22Rv1 (cell line): ENCODE results near the gene FOXO1.

ENCODE experiments used
- H3K27ac ChIP-seq: fragments of 450-650 bp; 2 replicates; pipeline ENCODE4 v1.5.1; 2017
- CTCF ChIP-seq: fragments of 450-650 bp; IDR thresholded peaks from 2 replicates; pipeline ENCODE4 v1.5.1; 2017; ENCODE audit warnings: mild to moderate bottlenecking
- ZFX ChIP-seq: fragments of 450-650 bp; IDR thresholded peaks from 2 replicates; pipeline ENCODE4 v1.6.1; 2017; ENCODE audit warnings: antibody characterized with exemption, borderline replicate concordance

FOXO1 gene

DNA sequence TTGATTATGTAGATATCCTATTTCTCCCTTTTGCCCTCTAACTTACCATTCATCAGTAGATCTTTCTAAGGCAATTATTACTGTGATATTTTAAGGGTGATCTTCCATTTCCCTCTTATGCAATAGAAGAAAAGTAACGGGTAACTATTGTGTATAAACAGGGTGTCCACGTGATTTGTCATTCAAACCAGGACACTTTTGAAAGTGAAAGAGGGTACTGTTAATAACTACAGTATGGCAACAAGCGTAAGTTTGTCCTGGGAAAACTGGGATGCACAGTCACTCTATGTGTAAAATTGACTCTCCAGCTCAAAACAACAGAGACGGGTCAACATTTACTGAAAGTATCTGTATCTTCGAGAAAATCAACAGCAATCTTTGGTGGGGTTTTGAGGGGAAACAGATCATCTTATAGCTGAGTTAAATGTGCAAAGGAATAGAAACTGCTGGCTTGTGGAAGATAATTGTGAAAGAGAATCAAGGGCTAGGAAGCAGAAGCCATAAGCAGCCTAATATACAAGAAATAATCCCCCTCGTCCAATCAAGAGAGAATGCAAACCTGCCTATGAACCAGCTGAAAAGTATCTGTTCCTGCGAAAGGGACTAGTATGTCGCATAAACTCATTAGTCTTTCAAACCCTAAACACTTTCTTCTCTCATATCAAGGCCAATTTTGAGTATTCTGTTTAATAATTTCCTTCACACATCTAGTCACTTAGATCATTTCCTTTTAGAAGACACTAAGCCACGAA, 126.7 kb downstream of the FOXO1 start:
- no peak overlapping the region for H3K27ac ChIP-seq
- TF ChIP-seq CTCF (no peak), ZFX (no peak)

- H3K27ac ChIP-seq = no peak overlapping the region
- TF ChIP-seq ZFX = no peak
- no peak for TF ChIP-seq CTCF
Measured at GRCh38 chr13:40537146-40537895, 129.1 kb downstream of the FOXO1 start.

GRCh38 chr13:40536443-40537113, 129.9 kb downstream of the FOXO1 start:
- H3K27ac ChIP-seq = no peak overlapping the region
- no peak for TF ChIP-seq CTCF
- TF ChIP-seq ZFX = no peak

DNA sequence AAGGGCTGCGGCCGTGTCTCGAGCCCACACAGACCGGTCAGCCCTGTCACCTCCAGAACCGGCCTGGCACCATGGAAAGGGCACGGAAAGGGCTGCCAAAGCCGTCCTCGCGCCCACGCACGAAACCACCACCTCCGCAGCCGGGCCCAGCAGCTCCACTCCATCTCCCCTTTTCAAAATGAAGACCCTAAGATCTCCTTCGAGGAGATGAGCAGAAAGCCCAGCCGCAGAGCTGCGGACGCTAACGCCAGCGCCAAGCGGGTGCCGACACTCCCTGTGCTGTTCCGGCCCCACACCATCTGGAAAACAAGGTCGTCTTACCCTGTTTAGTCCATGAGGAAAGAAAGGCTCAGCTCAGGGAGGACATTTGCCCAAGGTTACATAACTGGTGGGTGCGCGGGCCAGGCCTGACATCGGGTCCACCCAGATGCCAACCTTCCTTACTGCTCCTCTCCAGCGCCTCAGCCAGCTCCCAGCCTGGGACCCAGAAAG, 131.1 kb downstream of the FOXO1 start:
- no peak for TF ChIP-seq CTCF
- no peak for TF ChIP-seq ZFX
- H3K27ac ChIP-seq = no peak overlapping the region

DNA sequence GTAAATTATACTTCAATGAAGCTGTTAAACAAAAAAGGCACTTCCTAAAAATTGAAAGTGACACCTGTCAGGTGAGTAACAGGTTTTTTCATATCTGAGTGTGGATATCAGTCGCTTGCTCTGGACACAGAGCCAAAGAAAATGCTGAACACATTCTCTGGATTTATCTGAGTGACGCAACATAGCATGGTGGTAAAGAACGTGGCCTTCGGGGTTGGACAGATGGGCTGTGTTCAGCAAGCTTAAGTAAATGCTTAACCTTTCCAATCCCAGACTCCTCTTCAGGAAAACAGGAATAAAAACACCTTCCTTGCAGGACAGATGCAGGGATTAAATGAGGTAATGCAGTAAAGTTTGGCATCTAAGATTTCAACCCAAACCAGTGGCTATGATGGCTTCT, 132.0 kb downstream of the FOXO1 start:
- TF ChIP-seq CTCF (no peak), ZFX (no peak)
- no peak overlapping the region for H3K27ac ChIP-seq

DNA sequence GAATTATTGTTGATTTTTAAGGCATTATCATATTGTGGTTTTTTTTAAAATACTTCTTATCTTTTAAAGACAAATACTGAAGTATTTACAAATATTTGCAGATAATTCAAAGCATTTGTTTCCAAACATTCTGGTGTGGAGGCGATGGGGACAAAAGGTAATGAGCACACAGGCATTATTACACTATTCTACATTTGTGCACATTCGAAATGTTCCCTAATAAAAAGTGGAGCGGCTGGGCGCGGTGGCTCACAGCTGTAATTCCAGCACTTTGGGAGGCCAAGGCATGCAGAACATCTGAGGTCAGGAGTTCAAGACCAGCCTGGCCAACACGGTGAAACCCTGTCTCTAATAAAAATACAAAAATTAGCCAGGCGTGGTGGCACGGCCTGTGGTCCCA, 133.4 kb downstream of the FOXO1 start:
- TF ChIP-seq CTCF (no peak), ZFX (no peak)
- no peak overlapping the region for H3K27ac ChIP-seq
